K562 (cell line): ENCODE data around the gene MAEL. TPM values are rescaled to one million over a fixed set of nuclear protein-coding genes. Genes with fewer than 3 reads are reported as not detected.

ENCODE experiments used
- CTCF ChIP-seq, 3 experiments: IDR thresholded peaks in 2 of 3; conservative IDR thresholded peaks in 1 of 3; 2 replicates each; pipeline ENCODE4 v1.5.1; 2011 to 2012; ENCODE audit warnings: low read length in 3 of 3, mild to moderate bottlenecking in 3 of 3, control low read depth in 2 of 3, improper control_type of control experiment in 1 of 3, inconsistent platforms in 1 of 3, low read depth in 1 of 3, mixed read lengths in 1 of 3, moderate library complexity in 1 of 3; ENCODE audit not compliant: insufficient read depth in 2 of 3
- FOXK2 ChIP-seq, 2 experiments: fragments of 450-650 bp; IDR thresholded peaks in 1 of 2; conservative IDR thresholded peaks in 1 of 2; 2 replicates each; pipeline ENCODE4 v1.6.1; 2016; ENCODE audit warnings: low read depth in 2 of 2, mild to moderate bottlenecking in 1 of 2
- GTF2A2 ChIP-seq: IDR thresholded peaks from 2 replicates; pipeline ENCODE4 v1.6.1; 2016; ENCODE audit warnings: mild to moderate bottlenecking, missing genetic modification characterization, missing compliant biosample characterization
- HDAC8 ChIP-seq: fragments of 450-650 bp; IDR thresholded peaks from 2 replicates; pipeline ENCODE4 v1.6.1; 2016; ENCODE audit warnings: mild to moderate bottlenecking, missing genetic modification characterization, moderate library complexity, missing compliant biosample characterization
- ILK ChIP-seq: fragments of 450-650 bp; IDR thresholded peaks from 2 replicates; pipeline ENCODE4 v1.6.1; 2016; ENCODE audit warnings: missing genetic modification characterization, low read depth, mild to moderate bottlenecking, missing compliant biosample characterization, moderate library complexity, borderline replicate concordance
- KHSRP ChIP-seq: fragments of 450-650 bp; IDR thresholded peaks from 2 replicates; pipeline ENCODE4 v1.6.1; 2017
- KLF16 ChIP-seq: IDR thresholded peaks from 2 replicates; pipeline ENCODE4 v1.6.1; 2016; ENCODE audit warnings: antibody characterized with exemption
- MAFK ChIP-seq: IDR thresholded peaks from 2 replicates; pipeline ENCODE4 v1.6.1; 2011; ENCODE audit warnings: low read length, improper control_type of control experiment
- MBD2 ChIP-seq: sonication (generic); IDR thresholded peaks from 2 replicates; pipeline ENCODE4 v1.6.1; 2016; ENCODE audit warnings: low read depth, borderline replicate concordance
- PHF21A ChIP-seq: fragments of 450-650 bp; IDR thresholded peaks from 2 replicates; pipeline ENCODE4 v1.6.1; 2017; ENCODE audit warnings: low read depth, borderline replicate concordance
- POLR2AphosphoS5 ChIP-seq: IDR thresholded peaks from 2 replicates; pipeline ENCODE4 v1.6.1; 2011; ENCODE audit warnings: mild to moderate bottlenecking, low read depth, low read length, moderate library complexity; ENCODE audit not compliant: control insufficient read depth, insufficient read depth
- ZNF324 ChIP-seq: fragments of 250-450 bp; sonication (Bioruptor Pico); IDR thresholded peaks from 2 replicates; pipeline ENCODE4 v1.4.0; 2020; ENCODE audit warnings: mild to moderate bottlenecking
- ZNF695 ChIP-seq: fragments of 450-650 bp; formaldehyde crosslinking; IDR thresholded peaks from 2 replicates; pipeline ENCODE4 v1.4.0; 2020; ENCODE audit warnings: mild to moderate bottlenecking, moderate library complexity
- polyA plus RNA-seq, 8 experiments: library from polyadenylated mRNA; depleted of rRNA in 4 of 8; stranded (reverse) in 5 of 8; unstranded in 3 of 8; fragments of >200 nt; fragmentation: Nextera tagmentation in 2 of 8; fragmentation: Illumina TruSeq in 1 of 8; extraction: Ambion mirVana in 2 of 8; extraction: Trizol in 1 of 8; gene quantifications; 2 replicates each; pipeline versions ENCODE4 v1.2.1 to v1.2.3, GENCODE V29; 2011 to 2014; ENCODE audit warnings: inconsistent platforms in 1 of 8, missing spikeins in 1 of 8
- total RNA-seq, 7 experiments: library from RNA; depleted of rRNA in 6 of 7; stranded (reverse); fragments of >200 nt in 6 of 7; fragmentation: Illumina TruSeq in 2 of 7; extraction: Trizol in 2 of 7; gene quantifications; 2 replicates each; pipeline versions ENCODE4 v1.2.1 to v1.2.3, GENCODE V29; 2011 to 2021; ENCODE audit warnings: low replicate concordance in 1 of 7
- TF ChIP-seq, protein P1 (sequence below): fragments of 450-650 bp; IDR thresholded peaks from 2 replicates; pipeline ENCODE4 v1.7.0; 2016; ENCODE audit warnings: borderline replicate concordance
- TF ChIP-seq, protein P2 (sequence below): sonication (generic); formaldehyde crosslinking; IDR thresholded peaks from 2 replicates; pipeline ENCODE4 v1.8.0; 2023; ENCODE audit warnings: missing genetic modification reagents, mild to moderate bottlenecking, borderline replicate concordance
- TF ChIP-seq, protein P3 (sequence below): fragments of 450-650 bp; IDR thresholded peaks from 2 replicates; pipeline ENCODE4 v1.6.1; 2016
- TF ChIP-seq, protein P4 (sequence below): sonication (generic); formaldehyde crosslinking; IDR thresholded peaks from 2 replicates; pipeline ENCODE4 v1.9.0; 2022; ENCODE audit warnings: mild to moderate bottlenecking, missing genetic modification reagents

Gene MAEL
- total and polyA plus RNA-seq, 9 of the 15 experiments (the other 6 are each of a cell fraction or from before 2014, with no cell fraction given): 0.11 to 1.9 (median 0.75) TPM

- no peak for TF ChIP-seq HDAC8 (tag)
- TF ChIP-seq ZNF695 (CRISPR knock-in tag): no peak
- TF ChIP-seq MBD2: no peak
- TF ChIP-seq CTCF (IDR thresholded peaks at IDR 0.05 in 2 of 3, conservative IDR thresholded peaks at IDR 0.05 in 1 of 3; ENCODE audit: insufficient read depth in 2 of 3, low read depth in 1 of 3, low read length in 3 of 3): peak; percentile 73 to 77 (median 76)
- TF ChIP-seq ZNF324 (CRISPR knock-in tag): no peak
- TF ChIP-seq ILK (tag): no peak
- no peak for TF ChIP-seq POLR2AphosphoS5
- TF ChIP-seq, protein P1, sequence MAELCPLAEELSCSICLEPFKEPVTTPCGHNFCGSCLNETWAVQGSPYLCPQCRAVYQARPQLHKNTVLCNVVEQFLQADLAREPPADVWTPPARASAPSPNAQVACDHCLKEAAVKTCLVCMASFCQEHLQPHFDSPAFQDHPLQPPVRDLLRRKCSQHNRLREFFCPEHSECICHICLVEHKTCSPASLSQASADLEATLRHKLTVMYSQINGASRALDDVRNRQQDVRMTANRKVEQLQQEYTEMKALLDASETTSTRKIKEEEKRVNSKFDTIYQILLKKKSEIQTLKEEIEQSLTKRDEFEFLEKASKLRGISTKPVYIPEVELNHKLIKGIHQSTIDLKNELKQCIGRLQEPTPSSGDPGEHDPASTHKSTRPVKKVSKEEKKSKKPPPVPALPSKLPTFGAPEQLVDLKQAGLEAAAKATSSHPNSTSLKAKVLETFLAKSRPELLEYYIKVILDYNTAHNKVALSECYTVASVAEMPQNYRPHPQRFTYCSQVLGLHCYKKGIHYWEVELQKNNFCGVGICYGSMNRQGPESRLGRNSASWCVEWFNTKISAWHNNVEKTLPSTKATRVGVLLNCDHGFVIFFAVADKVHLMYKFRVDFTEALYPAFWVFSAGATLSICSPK: no peak
- peak in 1 of 2 experiments; percentile 30; a peak in 1 of 4 replicates for TF ChIP-seq FOXK2 (conservative IDR thresholded peaks at IDR 0.05 in 1 of 2, IDR thresholded peaks at IDR 0.05 in 1 of 2; ENCODE audit: low read depth in 2 of 2)
- TF ChIP-seq GTF2A2 (tag): no peak
- TF ChIP-seq, protein P2, sequence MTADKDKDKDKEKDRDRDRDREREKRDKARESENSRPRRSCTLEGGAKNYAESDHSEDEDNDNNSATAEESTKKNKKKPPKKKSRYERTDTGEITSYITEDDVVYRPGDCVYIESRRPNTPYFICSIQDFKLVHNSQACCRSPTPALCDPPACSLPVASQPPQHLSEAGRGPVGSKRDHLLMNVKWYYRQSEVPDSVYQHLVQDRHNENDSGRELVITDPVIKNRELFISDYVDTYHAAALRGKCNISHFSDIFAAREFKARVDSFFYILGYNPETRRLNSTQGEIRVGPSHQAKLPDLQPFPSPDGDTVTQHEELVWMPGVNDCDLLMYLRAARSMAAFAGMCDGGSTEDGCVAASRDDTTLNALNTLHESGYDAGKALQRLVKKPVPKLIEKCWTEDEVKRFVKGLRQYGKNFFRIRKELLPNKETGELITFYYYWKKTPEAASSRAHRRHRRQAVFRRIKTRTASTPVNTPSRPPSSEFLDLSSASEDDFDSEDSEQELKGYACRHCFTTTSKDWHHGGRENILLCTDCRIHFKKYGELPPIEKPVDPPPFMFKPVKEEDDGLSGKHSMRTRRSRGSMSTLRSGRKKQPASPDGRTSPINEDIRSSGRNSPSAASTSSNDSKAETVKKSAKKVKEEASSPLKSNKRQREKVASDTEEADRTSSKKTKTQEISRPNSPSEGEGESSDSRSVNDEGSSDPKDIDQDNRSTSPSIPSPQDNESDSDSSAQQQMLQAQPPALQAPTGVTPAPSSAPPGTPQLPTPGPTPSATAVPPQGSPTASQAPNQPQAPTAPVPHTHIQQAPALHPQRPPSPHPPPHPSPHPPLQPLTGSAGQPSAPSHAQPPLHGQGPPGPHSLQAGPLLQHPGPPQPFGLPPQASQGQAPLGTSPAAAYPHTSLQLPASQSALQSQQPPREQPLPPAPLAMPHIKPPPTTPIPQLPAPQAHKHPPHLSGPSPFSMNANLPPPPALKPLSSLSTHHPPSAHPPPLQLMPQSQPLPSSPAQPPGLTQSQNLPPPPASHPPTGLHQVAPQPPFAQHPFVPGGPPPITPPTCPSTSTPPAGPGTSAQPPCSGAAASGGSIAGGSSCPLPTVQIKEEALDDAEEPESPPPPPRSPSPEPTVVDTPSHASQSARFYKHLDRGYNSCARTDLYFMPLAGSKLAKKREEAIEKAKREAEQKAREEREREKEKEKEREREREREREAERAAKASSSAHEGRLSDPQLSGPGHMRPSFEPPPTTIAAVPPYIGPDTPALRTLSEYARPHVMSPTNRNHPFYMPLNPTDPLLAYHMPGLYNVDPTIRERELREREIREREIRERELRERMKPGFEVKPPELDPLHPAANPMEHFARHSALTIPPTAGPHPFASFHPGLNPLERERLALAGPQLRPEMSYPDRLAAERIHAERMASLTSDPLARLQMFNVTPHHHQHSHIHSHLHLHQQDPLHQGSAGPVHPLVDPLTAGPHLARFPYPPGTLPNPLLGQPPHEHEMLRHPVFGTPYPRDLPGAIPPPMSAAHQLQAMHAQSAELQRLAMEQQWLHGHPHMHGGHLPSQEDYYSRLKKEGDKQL (CRISPR knock-in tag): no peak
- no peak for TF ChIP-seq KHSRP
- TF ChIP-seq MAFK: no peak
- TF ChIP-seq, protein P3, sequence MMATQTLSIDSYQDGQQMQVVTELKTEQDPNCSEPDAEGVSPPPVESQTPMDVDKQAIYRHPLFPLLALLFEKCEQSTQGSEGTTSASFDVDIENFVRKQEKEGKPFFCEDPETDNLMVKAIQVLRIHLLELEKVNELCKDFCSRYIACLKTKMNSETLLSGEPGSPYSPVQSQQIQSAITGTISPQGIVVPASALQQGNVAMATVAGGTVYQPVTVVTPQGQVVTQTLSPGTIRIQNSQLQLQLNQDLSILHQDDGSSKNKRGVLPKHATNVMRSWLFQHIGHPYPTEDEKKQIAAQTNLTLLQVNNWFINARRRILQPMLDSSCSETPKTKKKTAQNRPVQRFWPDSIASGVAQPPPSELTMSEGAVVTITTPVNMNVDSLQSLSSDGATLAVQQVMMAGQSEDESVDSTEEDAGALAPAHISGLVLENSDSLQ: peak; percentile 88
- TF ChIP-seq, protein P4, sequence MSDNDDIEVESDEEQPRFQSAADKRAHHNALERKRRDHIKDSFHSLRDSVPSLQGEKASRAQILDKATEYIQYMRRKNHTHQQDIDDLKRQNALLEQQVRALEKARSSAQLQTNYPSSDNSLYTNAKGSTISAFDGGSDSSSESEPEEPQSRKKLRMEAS (CRISPR knock-in tag): no peak
- TF ChIP-seq KLF16: 0 out of 2 replicates have a peak, but pooled peaks have one; percentile 6
- TF ChIP-seq PHF21A: no peak
Observed at GRCh38 chr1:167057241-167057688, 68.2 kb downstream of the MAEL start (continued).
